Esophagus (tissue), 2 donors: ENCODE results near the gene TBC1D32. TPM values are rescaled to one million over a fixed set of nuclear protein-coding genes. Genes with fewer than 3 reads are reported as not detected.
"Not testable (repeated sequence)": the region's sequence is repeated elsewhere in the genome, so short reads cannot be mapped to it uniquely, and the experiment has no call there.

Source experiments
- H3K27ac ChIP-seq, 2 donors: one replicate each; pipeline ENCODE4 v1.5.1; 2013; ENCODE audit warnings: low read depth in 2 of 2, mild to moderate bottlenecking in 2 of 2, inconsistent platforms in 1 of 2, low read length in 1 of 2, moderate library complexity in 1 of 2
- H3K27me3 ChIP-seq, 2 donors: one replicate each; pipeline ENCODE4 v1.6.1; 2013; ENCODE audit warnings: low read length in 2 of 2, control low read depth in 1 of 2, mild to moderate bottlenecking in 1 of 2; ENCODE audit not compliant: insufficient read depth in 2 of 2, control insufficient read depth in 1 of 2
- H3K36me3 ChIP-seq, 2 donors: one replicate each; pipeline ENCODE4 v1.6.1; 2013; ENCODE audit warnings: low read length in 1 of 2; ENCODE audit not compliant: control insufficient read depth in 2 of 2, insufficient read depth in 2 of 2
- H3K4me1 ChIP-seq, 2 donors: one replicate each; pipeline ENCODE4 v1.6.1; 2013; ENCODE audit warnings: low read length in 1 of 2; ENCODE audit not compliant: control insufficient read depth in 2 of 2, insufficient read depth in 2 of 2
- H3K4me3 ChIP-seq, 2 donors: one replicate each; pipeline ENCODE4 v1.5.1; 2013; ENCODE audit warnings: low read length in 2 of 2, mild to moderate bottlenecking in 2 of 2, low read depth in 1 of 2, moderate library complexity in 1 of 2
- H3K9me3 ChIP-seq, 2 donors: one replicate each; pipeline ENCODE4 v1.6.1; 2013; ENCODE audit warnings: mild to moderate bottlenecking in 2 of 2, low read depth in 1 of 2, low read length in 1 of 2, moderate library complexity in 1 of 2; ENCODE audit not compliant: control insufficient read depth in 2 of 2, insufficient read depth in 1 of 2
- WGBS, 2 donors: extraction: QIAGEN DNeasy Blood & Tissue Kit; methylation state at CpG; one replicate each; pipeline ENCODE4 v1.1.7; 2013; 5-methylcytosine and 5-hydroxymethylcytosine counted together
- polyA plus RNA-seq, 2 donors: library from polyadenylated mRNA; stranded (reverse); fragments of 200-250 nt; gene quantifications; one replicate each; pipeline ENCODE4 v1.2.3, GENCODE V29; 2013
- donor health status: healthy with polysubstance abuse.
- donor health status: Bipolar disorder and iron deficiency.

Gene TBC1D32
- polyA plus RNA-seq, 2 donors: 1.1 to 1.2 TPM

DNA sequence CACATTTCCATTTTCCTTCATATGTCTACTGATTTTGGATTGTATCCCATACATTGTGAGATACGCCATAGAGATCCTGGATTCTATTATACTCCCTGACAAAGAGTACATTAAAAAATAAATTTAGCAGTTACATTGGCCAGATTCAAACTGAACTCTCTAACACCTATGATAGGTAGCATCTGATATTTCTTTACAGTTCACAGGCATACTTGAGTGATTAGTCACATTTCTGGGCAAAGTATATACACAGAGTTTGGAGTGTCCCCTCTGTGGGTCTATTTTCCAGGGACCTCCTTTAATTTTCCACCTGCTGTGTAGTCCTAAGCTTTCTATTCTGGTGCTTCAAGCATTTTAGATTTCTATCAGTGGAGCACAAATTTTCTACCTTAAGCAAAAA is 96.4 kb downstream of the TBC1D32 start:
- H3K36me3 ChIP-seq: no peaks in the 10 kb centered on the region
- H3K4me3 ChIP-seq: no peak overlapping the region
- no peaks in the 10 kb centered on the region for H3K4me1 ChIP-seq
- H3K9me3 ChIP-seq: no peaks in the 10 kb centered on the region
- H3K27me3 ChIP-seq: no peaks in the 10 kb centered on the region
- WGBS, 2 donors: 94 to 98% methylated on average over 1 of the region's 1 CpG
- H3K27ac ChIP-seq: no peak overlapping the region

DNA sequence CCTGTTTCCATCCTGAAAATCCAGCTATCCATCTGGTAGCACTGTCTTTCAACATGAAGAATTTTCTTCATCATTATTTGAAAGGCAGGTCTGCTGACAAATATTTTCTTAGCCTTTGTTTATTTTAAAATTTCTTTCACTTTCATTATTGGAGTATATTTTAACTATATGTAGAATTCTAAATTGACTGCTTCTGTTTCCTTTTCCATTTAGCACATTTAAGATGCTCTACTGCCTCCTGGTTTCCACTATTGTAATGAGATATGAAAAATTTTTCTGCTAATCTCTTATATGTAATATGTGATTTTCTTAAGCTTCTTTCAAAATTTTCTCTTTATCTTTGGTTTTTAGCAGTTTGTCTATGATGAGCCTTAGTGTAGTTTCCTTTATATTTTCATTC is 97.3 kb downstream of the TBC1D32 start:
- H3K9me3 ChIP-seq: no peaks in the 10 kb centered on the region
- H3K27ac ChIP-seq: no peak overlapping the region
- H3K4me3 ChIP-seq: no peak overlapping the region
- H3K27me3 ChIP-seq: no peaks in the 10 kb centered on the region
- no peaks in the 10 kb centered on the region for H3K4me1 ChIP-seq
- H3K36me3 ChIP-seq: no peaks in the 10 kb centered on the region

DNA sequence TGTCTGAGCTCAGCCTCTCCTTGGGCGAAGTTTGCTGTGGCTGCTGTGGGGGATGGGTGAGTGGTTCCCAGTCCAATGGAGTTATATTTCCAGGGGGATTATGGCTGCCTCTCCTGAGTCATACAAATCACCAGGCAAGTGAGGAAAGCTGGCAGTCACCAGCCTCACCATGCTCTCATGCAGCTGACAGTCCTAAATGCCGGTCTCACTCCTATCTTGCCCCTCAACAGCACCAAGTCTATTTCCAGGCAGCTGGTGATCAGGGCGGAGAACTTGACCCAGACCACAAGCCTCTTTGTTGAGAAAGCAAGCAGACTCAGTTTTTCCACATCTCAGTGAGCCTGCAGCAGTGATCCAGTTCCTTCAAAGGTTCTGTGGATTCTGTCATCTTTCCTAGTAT is 98.9 kb downstream of the TBC1D32 start:
- Histone ChIP-seq H3K27me3 (no peaks in the 10 kb centered on the region), H3K4me1 (no peaks in the 10 kb centered on the region), H3K9me3 (no peaks in the 10 kb centered on the region), H3K36me3 (no peaks in the 10 kb centered on the region), H3K4me3 (no peak overlapping the region), H3K27ac (no peak overlapping the region)
- WGBS, 2 donors: 99% methylated on average over 3 of the region's 3 CpGs

DNA sequence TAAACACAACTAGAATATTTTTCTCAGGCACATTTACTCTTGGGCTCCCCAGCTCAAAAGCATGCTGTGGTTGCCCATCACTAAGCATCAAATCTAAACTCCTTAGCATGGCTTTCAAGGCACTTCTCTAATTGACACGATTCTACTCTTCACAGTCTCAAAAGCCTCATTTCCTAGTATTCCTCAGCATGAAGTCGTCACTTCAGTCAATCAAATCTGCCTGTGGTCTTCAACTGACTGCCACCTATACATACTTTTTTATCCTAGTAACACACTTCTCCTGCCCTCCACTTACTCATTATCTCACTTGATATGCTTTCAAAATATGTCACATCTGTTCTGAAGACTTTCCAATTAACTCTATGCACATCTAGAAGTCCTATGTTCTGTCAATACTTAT is 110.3 kb downstream of the TBC1D32 start:
- no peak overlapping the region for H3K27ac ChIP-seq
- no peaks in the 10 kb centered on the region for H3K27me3 ChIP-seq
- H3K4me3 ChIP-seq: no peak overlapping the region
- H3K4me1 ChIP-seq: no peaks in the 10 kb centered on the region
- H3K36me3 ChIP-seq: no peaks in the 10 kb centered on the region
- 79 to 80% methylated on average over 2 of the region's 2 CpGs for WGBS, 2 donors
- no peaks in the 10 kb centered on the region for H3K9me3 ChIP-seq

DNA sequence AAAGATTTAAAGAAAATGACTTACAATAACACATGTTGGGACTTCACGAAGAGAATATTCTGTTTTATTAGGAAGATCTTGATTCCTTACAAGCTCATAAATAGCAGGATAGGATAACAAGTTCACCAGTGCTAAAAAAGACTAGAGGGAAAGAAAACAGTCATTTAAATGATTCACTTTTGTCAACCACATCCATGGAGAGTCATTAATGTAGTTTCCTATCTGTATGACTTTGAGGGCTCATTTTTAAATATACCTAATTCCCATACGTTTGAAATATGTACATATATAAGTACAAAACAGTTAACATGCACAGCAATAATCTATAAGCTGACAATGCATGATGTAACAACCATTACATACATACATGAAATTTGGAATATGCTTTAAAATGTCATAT is 111.1 kb downstream of the TBC1D32 start:
- 81 to 86% methylated on average over 2 of the region's 2 CpGs for WGBS, 2 donors
- Histone ChIP-seq H3K4me1 (no peaks in the 10 kb centered on the region), H3K4me3 (no peak overlapping the region), H3K36me3 (no peaks in the 10 kb centered on the region), H3K27me3 (no peaks in the 10 kb centered on the region), H3K9me3 (no peaks in the 10 kb centered on the region), H3K27ac (no peak overlapping the region)

DNA sequence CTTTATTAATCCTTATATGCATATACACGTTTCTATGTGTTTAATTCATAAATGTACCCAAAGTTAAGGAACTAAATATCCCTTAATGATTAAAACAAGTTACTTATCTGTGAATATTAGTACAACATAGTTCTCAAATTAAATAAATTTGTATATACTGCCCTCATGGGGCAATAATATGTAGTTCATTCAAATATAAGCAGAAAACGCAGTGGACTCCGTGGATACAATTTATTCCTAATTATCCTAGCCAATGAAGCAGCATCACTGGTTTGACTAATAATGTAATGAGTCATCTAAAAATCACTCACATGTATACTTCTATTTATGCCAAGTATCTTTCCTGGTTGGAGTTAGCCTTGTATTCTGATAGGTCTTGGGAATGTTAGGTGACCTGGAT is 111.6 kb downstream of the TBC1D32 start:
- 39 to 45% methylated on average over 3 of the region's 3 CpGs for WGBS, 2 donors
- H3K27me3 ChIP-seq: no peaks in the 10 kb centered on the region

DNA sequence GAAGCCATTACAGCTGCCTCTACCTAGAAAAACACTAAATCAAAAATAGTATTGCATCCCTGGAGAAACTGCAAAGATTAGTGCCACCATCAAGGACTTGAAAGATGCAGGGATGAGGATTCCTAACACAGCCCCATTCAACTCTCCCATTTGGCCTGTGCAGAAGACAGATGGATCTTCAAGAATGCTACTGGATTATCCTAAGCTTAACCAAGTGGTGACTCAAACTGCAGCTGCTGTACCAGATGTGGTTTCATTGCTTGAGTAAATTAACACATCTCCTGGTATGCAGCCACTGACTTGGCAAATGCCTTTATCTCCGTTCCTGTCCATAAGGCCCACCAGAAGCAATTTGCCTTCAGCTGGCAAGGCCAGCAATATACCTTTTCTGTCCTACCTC is 117.4 kb downstream of the TBC1D32 start:
- Histone ChIP-seq H3K4me1 (no peaks in the 10 kb centered on the region), H3K27me3 (no peaks in the 10 kb centered on the region), H3K9me3 (peaks cover 5 to 11% of the 10 kb centered on the region in 2 donors), H3K36me3 (peaks cover 0 to 12% of the 10 kb centered on the region in 2 donors), H3K27ac (no peak overlapping the region), H3K4me3 (no peak overlapping the region)
- WGBS, 2 donors: 78 to 82% methylated on average over 1 of the region's 1 CpG

More for the DNA sequence above, 111.6 kb downstream of the TBC1D32 start:
- H3K36me3 ChIP-seq: no peaks in the 10 kb centered on the region
- H3K4me1 ChIP-seq: no peaks in the 10 kb centered on the region
- H3K27ac ChIP-seq: no peak overlapping the region
- no peak overlapping the region for H3K4me3 ChIP-seq
- H3K9me3 ChIP-seq: no peaks in the 10 kb centered on the region

DNA sequence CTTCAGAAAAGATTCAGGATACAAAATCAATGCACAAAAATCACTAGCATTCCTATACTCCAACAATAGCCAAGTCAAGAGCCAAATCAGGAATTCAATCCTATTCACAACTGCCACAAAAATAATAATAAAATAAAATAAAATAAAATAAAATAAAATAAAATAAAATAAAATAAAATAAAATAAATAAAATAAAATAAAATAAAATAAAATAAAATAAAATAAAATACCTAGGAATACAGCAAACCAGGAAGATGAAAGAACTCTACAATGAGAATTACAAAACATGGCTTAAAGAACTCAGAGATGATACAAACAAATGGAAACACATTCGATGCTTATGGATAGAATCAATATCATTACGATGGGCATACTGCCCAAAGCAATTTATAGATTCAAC is 120.9 kb downstream of the TBC1D32 start:
- not testable (repeated sequence) for H3K4me1 ChIP-seq, H3K27me3 ChIP-seq, H3K4me3 ChIP-seq, H3K27ac ChIP-seq
- Histone ChIP-seq H3K9me3 (peaks cover 7 to 11% of the 10 kb centered on the region in 2 donors), H3K36me3 (peaks cover 0 to 12% of the 10 kb centered on the region in 2 donors)
- 93 to 99% methylated on average over 2 of the region's 2 CpGs for WGBS, 2 donors

DNA sequence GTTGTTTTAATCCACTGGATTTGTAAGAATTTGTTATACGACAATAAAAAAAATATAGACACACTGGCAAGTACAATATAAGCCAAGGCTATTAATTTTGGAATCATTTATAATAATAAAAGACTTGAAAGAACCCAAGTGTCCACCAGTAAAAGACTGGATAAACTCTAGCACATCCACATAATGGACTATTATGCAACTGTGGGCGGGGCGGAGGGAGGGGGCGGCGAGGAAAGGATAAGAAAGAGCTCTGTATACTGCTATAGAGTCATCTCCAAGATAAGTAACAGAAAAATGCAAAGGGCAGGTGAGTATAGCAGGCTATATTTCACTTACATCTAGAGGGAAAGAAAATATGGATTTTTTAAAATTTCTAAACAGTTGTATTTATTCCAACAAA is 123.3 kb downstream of the TBC1D32 start:
- Histone ChIP-seq H3K9me3 (peaks cover 7 to 11% of the 10 kb centered on the region in 2 donors), H3K4me1 (peaks cover 0 to 2% of the 10 kb centered on the region in 2 donors), H3K27ac (no peak overlapping the region), H3K36me3 (peaks cover 0 to 12% of the 10 kb centered on the region in 2 donors), H3K27me3 (no peaks in the 10 kb centered on the region), H3K4me3 (no peak overlapping the region)
- 84 to 85% methylated on average over 5 of the region's 5 CpGs for WGBS, 2 donors

DNA sequence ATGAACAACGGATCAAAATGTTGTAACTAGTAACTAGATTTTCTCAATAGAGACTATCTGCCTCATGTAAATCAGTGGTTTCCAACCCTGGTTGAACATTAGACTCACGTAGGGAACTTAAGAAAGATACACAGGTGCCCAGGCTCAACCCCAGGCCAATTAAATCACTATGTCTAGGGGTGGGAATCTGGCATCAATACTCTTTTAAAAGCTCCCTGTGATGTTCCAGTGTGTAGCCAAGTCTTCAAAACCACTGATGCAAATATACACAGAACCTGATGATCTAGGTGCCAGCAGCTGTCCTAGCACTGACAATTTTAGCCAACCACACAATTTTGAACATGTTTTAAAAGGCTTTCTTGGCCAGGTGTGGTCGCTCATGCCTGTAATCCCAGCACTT is 128.7 kb downstream of the TBC1D32 start:
- Histone ChIP-seq H3K27ac (no peak overlapping the region), H3K9me3 (no peaks in the 10 kb centered on the region), H3K36me3 (no peaks in the 10 kb centered on the region), H3K27me3 (no peaks in the 10 kb centered on the region), H3K4me1 (no peaks in the 10 kb centered on the region), H3K4me3 (no peak overlapping the region)
- 93 to 94% methylated on average over 3 of the region's 3 CpGs for WGBS, 2 donors
